HG02610 (cell line): Measurements from ENCODE around the gene OBP2B.
"Not testable (repeated sequence)": the region's sequence is repeated elsewhere in the genome, so short reads cannot be mapped to it uniquely, and the experiment has no call there.

Source experiments
- ATAC-seq: cut with Tn5 transposase; IDR thresholded peaks from one replicate; pipeline ENCODE4 v1.9.1; 2021; ENCODE audit warnings: mild to moderate bottlenecking, moderate library complexity; ENCODE audit not compliant: unreplicated experiment

The OBP2B gene

GRCh38 chr9:133169687-133170086 is 39.4 kb downstream of the OBP2B start:
- ATAC-seq = not testable (repeated sequence)

GRCh38 chr9:133169102-133169501 is 39.9 kb downstream of the OBP2B start:
- no peak for ATAC-seq

DNA sequence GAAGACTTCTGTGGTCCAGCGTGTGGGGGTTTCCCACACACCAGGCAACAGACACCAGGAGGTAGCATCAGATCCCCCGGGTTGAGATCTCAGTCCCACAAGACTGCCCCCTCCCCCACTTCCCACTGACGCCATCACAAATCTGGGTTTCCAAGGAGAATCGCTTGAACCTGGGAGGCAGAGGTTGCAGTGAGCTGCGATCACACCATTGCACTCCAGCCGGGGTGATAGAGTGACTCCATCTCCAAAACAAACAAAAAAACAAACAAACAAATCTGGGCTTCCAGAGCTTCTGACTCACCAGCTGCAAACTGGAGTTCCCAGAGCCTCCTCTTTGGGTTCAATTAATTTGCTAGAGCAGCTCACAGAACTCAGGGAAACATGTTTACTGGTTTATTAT is 40.6 kb downstream of the OBP2B start:
- ATAC-seq = no peak

- no peak for ATAC-seq
These were observed 41.3 kb downstream of the OBP2B start for GRCh38 chr9:133167769-133168168.

- ATAC-seq = no peak
These were observed 41.8 kb downstream of the OBP2B start for GRCh38 chr9:133167096-133167730.

DNA sequence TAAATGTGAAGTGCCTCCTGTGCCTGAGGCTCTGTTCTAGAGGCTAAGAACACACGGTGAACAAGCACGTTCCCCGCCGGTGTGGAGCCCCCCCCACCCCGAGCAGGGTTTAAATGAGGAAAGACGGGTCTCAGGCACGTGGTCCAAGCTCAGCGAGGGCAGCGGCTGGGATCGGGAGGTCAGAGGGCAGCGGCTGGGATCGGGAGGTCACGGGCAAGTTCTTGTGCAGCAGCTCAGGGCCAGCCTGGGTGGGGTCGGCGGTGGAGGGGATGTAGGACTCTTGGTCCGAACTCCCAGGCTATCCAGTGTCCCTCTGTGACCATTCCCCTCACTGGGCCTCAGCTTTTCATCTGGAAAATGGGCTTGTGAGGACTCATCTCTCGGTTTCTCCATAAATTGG is 42.7 kb downstream of the OBP2B start:
- ATAC-seq = no peak

GRCh38 chr9:133165452-133165730 is 43.7 kb downstream of the OBP2B start:
- no peak for ATAC-seq

- no peak for ATAC-seq
These were observed 44.9 kb downstream of the OBP2B start for GRCh38 chr9:133164191-133164590.

- no peak for ATAC-seq
These were observed 45.4 kb downstream of the OBP2B start, which contains the start of gene GBGT1 for GRCh38 chr9:133163504-133164172. Gene GBGT1, minus strand, starts transcription at chr9:133163914. Its CDS starts 1,502 bp downstream, at chr9:133162412.

GRCh38 chr9:133162861-133163503 is 46.1 kb downstream of the OBP2B start:
- ATAC-seq = no peak

GRCh38 chr9:133161547-133161950 is 47.5 kb downstream of the OBP2B start:
- ATAC-seq = no peak

DNA sequence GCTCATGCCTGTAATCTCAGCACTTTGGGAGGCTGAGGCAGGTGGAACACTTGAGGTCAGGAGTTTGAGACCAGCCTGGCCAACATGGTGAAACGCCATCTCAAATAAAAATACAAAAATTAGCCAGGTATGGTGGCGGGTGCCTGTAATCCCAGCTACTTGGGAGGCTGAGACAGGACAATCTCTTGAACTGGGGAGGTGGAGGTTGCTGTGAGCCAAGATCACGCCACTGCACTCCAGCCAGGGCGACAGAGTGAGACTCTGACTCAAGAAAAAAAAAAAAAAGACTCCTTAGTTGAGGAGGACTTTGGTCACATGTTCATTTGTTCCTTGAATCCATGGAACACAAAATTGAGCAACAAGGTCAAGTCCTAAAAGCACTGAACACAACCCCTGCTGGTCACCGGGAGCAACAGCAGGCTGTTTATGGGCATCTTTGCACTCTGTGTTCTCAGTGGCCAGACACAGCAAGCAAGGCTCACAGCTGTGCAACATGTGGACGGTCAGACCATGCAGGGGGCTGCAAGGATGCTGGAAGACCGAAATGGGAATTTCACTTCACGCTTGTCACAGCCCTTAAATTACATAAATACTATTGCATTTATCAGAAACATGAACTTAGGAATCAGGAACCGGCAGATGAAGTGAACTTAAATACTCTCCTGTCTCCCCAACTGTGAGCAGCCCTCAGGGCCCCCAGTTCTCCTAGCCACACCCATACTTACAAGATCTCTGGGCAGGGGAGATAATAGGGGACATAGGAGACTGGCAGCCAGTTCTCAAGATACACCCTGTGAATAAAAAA is 48.1 kb downstream of the OBP2B start:
- ATAC-seq = no peak

DNA sequence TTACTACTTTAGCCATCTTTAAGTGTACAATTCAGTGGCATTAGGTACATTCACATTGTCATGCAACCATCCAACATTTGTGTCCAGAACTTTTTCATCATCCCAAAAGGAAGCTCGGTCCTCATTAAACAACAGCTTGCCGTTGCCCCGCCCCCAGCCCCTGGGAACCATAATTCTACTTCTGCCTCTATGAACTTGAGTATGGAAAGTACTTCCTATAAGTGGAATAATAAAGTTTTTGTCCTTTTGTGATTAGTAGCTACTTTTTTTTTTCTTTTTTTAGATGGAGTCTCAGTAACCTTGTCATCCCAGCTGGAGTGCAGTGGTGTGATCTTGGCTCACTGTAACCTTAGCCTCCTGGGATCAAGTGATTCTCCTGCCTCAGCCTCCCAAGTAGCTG is 50.4 kb downstream of the OBP2B start:
- no peak for ATAC-seq
